HG03097 (cell line): ENCODE data around the gene SCYL2.
"Not testable (repeated sequence)": the region's sequence is repeated elsewhere in the genome, so short reads cannot be mapped to it uniquely, and the experiment has no call there.

ENCODE experiments used
- ATAC-seq: cut with Tn5 transposase; IDR thresholded peaks from one replicate; pipeline ENCODE4 v1.9.1; 2021; ENCODE audit not compliant: unreplicated experiment, low FRiP score

SCYL2 gene

DNA sequence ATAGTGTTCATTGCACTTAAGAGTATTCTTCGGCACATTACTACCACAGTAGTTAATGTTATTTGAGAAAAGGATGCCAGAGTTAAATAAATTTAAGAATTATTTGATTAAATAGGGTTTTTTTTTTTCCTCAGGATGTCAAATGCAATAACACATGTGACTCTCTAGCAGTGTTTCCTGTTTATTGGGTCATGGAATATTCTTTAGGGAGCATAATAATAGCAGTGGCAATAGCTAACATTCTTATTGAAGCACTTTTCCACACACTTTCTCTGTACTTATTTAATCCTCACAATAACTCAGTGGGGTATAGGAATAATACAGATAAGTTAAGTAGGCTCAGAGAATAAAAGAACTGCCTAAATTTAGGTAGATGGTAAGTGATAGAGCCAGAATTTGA lies 44.3 kb downstream of the SCYL2 start:
- ATAC-seq, result no peak

DNA sequence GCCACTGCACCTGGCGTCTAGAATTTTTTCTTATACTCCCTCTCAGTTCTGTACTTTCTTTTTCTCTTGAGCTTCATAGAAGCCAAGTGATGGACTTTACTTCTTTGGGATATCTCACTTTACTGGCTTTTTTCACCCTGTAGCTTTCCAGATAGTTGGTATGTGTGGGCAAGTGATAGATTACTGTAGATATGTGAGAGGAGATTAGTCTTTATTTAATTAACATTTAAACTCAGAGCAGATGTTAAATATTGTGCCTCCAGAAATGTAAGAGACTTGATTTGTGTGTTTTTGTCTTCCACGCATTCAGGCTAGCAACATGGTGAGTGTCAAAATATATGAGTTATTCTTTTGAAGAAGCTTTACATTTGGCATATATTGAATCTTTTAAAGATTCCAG lies 50.4 kb downstream of the SCYL2 start:
- ATAC-seq, result no peak

DNA sequence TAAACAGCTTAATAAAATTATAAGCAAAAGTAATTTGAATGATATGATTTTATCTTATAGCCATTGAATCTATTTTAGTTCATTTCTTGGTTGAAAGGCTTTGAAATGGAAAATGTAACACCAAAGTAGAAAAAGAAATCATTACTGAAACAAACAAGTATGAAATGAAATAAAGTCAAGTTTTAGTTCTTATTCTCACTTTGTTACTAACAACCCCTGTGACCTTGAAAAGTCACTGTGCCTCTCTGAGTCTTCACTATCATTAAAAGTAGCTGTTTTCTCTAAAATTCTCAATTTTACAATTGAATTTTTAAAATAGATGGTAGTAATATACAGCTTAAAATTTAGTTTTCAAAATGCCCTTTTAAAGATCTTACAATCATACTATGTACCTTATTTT lies 57.5 kb downstream of the SCYL2 start:
- ATAC-seq, result no peak

DNA sequence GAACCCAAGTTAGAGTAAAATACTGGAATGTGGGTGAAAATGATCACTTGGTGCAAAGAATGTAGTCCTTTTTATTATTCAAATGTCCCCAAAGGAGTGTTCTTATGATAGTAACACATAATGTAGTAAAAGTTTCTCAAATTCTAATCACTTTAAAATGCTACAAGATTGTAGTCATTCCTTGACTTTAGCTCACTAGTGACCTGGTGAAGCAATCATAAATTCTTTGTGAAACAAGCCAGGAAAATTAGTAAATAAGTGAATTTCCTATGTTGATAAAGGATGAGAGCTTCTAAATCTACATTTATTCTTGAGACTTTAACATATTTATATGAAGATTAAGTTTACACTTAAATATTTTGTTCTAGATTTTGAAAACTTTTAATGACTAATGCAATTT lies 59.2 kb downstream of the SCYL2 start:
- ATAC-seq, result no peak

DNA sequence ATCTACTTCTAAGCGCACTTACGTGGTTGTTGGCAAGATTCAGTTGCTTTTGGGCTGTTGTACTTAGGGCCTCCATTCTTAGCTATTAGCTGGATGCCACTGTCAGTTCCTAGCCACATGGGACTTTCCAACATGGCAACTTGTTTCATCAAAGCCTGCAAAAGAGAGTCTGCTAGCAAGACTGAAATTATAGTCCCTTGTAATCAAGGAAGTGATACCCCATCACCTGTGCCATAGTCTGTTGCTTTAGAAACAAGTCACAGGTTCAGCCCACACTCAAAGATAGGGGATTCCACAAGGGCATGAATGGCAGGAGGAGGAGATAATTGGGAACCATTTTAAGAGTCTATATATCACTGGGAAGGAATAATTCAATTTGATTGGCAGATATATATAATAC lies 62.8 kb downstream of the SCYL2 start:
- ATAC-seq, result peak; percentile 81

DNA sequence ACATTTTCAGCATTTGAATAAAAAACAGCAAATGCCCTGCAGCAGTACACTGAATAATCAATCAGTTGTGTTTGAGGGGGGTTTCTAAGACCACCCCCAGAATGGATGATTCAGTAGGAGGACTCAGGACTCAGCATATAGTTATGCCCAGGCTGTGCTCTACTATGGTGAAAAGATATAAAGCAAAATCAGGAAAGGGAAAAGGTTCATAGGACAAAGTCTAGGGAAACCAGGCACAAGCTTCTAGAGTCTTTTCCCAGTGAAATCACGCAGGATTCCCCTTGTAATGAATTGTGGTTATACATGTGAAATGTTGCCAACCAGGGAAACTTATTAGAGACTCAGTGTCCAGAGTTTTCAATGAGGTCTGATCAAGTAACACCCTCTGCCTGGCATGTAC lies 64.9 kb downstream of the SCYL2 start:
- ATAC-seq, result no peak

DNA sequence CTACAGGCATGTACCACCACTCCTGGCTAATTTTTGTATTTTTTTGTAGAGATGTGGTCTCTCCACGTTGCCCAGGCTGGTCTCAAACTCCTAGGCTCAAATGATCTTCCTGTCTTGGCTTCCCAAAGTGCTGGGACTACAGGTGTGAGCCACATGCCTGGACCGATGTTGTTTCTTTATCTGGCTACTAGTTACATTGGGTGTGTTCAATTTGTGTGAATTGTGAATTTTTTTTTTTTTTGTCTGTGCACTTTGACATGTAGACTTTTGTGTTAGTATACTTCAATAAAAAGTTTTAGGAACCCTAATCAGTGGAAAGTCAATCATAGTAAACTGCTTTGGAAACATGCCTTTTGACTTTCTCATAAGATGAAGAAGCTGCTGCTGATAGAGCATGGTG lies 65.9 kb downstream of the SCYL2 start:
- no peak for ATAC-seq

DNA sequence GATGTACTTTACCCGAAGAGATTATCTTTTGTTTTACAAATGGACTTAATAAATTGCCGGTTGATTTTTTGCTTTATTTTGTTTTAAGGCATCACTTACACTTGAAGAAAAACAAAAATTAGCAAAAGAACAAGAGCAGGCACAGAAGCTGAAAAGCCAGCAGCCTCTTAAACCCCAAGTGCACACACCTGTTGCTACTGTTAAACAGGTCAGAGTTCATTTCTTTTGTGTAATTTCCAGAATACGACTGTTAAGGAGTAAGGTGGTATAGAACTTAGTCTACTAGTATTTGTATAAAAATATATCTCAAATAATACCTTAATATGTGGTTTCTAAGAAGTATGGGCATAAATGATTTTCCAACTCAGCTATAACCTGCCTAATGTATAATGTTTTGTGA lies 70.3 kb downstream of the SCYL2 start:
- no peak for ATAC-seq

DNA sequence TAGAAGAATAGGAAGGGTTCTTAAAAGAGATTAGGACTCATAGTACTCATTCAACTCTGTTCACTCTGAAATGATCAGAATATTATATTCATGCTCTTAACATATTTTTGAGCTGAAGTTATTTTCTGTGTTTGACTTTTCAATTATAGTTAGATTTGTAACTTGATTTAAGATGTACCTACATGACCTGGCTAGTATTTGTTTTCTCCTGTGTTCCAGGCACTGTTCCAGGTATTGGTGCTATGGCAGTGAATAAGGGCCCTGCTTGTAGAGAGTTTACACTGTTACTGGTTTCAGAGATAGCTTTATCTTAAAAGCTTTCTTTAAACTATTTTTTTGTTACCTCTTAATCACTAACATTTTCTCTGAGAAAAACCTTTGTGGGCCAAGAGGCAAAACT lies 70.8 kb downstream of the SCYL2 start:
- ATAC-seq, result no peak

DNA sequence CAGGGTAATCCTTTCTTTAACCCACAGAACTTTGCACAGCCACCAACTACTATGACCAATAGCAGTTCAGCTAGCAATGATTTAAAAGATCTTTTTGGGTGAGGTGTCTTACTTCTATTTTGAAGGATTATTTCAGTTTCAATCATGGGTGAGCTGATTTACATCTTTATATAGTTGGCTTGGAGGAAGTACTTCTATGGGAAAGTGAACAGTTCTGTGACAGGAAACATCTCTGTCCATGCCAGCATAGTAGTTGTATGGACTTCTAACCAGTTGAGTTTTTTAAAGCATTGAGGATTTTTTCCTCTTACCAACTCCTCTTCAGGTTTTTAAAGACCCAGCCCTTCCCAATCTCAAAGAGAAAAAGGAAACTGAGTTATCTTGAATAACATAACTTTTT lies 72.1 kb downstream of the SCYL2 start:
- no peak for ATAC-seq

DNA sequence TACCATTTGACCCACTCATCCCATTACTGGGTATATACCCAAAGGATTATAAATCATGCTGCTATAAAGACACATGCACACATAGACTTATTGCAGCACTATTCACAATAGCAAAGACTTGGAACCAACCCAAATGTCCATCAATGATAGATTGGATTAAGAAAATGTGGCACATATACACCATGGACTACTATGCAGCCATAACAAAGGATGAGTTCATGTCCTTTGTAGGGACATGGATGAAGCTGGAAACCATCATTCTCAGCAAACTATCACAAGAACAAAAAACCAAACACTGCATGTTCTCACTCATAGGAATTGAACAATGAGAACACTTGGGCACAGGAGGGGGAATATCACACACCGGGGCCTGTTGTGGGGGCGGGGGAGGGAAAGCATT lies 75.9 kb downstream of the SCYL2 start:
- ATAC-seq, result not testable (repeated sequence)

DNA sequence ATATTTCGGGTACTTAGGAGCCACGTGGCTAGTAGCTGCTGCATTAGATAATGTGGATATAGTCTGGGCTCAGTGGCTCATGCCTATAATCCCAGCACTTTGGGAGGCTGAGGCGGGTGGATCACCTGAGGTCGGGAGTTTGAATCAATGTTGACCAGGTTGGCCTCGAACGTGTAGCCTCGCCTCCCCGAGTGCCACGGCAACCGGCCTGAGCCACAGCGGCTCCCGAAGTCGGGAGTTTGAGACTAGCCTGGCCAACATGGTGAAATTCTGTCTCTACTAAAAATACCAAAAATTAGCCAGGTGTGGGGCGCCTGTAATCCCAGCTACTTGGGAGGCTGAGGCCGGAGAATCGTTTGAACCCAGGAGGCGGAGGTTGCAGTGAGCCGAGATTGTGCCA lies 77.4 kb downstream of the SCYL2 start:
- ATAC-seq, result not testable (repeated sequence)

DNA sequence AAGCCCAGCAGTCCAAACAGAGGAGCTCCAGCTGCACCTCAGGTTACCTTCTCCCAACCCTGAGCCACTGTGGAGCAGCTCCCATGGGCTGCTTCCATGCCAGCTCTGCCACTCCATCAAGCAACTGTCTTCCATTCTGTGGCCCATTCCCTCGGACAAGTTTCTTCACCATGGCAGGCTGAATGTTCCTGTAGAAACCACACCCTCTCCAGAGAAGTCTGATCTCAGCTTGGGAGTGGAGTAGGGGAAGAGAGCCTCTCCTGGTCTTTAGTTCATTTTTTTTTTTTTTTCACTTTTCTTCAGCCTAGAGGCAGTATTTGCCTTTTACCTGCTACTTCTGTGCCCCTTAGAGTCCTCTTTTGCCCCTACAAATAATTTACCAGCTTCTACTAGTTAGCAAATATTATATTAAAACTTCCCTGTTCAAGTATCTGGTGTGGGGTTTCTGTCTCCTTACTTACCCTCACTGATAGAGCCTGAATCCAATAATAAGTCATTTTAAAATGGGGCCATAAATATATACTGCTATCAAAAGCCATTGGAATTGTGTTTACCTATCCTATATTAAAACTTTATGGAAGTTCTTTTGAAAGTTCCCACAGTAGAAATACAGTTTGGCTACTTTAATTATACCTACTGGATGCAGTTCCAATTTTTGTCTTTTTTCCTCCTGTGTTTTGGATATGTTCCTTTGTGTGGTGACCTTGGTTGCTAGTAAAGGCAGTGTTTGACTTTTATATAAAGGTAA lies 78.2 kb downstream of the SCYL2 start:
- no peak for ATAC-seq

DNA sequence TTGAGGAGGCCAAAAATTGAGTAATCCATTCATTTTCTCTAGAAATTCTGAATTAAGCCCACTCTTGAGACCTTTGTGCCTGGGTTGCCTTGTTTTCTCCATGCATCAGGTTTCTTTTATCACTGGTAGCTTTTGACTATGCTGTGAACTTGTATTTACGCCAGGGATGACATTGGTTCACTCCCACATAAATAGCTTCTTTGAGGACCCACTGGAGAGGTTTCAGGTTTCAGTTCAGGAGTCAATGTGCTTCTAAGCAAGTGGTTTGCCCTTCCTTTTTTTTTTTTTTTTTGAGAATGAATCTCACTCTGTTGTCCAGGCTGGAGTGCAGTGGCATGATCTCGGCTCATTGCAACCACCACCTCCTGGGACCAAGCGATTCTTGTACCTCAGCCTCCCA lies 79.7 kb downstream of the SCYL2 start:
- ATAC-seq, result no peak

DNA sequence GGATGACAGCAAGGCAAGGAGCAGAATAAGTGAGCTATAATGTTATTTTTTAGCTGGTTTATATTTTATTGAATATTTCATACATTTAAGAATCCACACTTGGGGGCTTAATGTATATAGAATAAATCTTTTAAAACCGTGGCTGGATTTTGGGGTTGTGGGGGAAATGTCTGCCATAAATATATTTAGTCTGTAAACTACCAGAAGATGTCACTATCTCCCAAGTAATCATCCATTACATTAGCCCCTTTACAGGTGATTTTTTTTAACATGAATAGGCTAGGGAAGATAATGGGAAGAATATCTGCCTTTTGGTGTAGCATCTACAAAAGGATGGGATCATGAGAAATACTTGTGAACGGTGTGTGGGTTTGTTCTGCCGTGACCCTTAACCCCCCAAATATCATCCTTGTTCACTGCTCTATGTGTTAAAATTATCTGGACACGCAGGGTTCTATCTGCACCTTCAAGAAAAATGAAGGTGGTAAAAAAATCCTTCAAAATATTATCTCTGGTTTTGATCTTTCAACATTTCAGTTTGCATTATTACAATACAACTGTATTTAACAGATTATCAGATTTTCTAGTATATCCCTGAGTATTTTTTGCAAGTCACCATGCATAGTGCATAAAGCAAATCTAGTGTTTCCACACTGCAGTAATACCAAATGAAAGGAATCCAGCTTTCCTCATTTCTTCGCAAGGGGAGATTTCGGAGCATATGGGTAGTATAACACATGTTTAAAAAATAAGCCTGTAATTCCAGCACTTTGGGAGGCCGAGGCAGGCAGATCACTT lies 81.9 kb downstream of the SCYL2 start:
- no peak for ATAC-seq

DNA sequence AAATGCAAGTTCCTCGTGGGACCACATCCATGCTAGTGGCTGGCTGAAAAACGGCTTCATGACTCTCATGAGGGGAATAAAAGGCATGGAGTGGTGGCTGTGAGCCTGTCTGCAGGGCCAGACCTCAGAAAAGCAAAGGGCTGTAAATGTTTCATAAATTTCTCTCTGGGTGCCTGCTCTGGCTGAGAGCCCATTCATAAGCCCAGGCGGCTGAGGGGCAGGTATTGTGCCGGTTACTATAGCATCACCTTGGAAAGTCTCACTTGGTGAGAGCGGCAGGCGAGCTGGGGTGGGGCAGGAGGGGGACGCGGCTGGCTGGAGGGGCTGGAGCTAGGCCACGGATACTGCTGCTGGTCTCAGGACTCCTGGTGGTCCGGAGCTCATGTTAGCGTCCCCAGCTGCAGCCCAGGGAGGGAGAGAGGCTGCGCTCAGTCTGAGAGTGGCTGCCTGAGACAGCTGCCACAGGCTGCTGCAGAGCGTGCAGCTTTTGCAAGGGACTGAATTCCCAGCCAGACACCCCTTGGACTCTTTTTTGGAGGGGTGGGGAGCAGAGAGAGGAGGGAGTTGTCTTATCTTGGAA lies 89.8 kb downstream of the SCYL2 start, which contains the start of gene SLC17A8:
SLC17A8 (plus strand) TSS at position 431 of the 580 bp plus-strand sequence. CDS start 318 bp downstream, outside the sequence.
- ATAC-seq, result no peak

DNA sequence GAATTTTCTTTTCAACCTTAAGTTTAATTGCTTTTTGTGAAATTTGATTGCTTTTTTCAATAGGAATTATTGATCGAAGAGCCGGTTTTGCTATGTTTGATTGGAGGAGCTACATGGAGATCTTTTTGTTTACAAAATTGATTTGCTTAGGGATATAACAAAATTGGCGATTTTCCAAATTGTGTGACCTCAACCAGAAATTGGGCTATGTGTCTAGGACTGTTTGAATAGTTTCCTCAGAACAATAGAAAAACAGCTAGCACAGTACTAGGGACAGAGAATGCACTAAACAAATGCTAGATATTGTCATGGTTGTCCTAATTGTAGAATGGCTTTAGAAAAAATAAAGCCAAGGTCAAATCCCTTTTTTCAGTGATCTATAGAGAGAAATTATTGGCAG lies 92.3 kb downstream of the SCYL2 start:
- ATAC-seq, result no peak

DNA sequence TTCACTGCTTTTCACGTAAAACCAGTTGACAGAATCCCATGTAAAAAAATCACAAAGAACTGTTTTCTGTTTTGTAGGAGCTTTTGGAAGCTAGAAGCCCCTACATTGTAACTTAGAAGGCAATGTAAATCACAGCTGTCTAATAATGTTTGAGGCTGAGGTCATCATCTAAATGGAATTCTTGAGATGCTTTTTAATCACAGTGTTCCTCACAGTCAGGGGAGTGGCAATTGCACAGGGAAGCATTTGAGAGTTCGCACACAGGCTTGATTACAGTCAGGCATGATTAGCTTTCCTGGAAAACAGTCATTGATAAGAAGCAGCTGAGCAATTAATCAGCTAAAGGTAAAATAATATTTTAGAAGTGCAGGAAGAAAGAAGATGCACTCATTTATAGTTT lies 92.8 kb downstream of the SCYL2 start:
- ATAC-seq, result no peak

DNA sequence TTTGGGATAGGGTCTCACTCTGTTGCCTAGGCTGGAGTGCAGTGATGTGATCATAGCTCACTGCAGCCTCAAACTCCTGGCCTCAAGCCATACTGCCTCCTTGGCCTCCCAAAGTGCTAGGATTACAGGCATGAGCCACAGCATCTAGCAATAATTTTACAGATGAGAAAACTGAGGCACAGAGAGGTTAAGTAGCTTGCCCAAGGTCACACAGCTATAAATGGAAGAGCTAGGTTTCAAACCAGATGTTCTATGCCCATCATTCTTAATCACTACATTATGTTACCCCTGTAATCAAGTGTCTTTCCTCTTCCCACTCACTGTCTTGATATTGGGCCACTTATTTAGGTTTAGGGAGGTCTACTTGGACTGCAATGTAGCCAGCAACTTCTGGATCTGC lies 93.5 kb downstream of the SCYL2 start:
- ATAC-seq, result no peak

DNA sequence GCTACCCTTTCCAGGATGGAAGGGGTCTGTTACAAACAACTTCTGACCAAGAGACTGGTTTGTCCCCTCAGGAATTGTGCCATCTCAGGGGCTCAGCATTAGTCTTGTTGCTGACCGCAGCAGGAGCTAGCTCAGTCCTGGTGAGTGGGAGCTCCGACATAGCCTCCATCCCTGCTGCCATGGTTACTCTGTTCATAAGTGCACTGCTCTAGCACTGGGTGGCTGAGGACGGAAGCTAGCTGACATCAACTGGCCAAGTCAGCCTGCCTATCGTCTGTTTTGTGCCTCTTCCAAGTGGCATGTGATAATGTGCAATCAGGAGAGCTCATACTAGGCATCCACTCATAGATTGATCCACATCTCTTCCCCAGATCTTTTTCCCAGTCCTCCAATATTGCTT lies 97.3 kb downstream of the SCYL2 start:
- ATAC-seq, result no peak

DNA sequence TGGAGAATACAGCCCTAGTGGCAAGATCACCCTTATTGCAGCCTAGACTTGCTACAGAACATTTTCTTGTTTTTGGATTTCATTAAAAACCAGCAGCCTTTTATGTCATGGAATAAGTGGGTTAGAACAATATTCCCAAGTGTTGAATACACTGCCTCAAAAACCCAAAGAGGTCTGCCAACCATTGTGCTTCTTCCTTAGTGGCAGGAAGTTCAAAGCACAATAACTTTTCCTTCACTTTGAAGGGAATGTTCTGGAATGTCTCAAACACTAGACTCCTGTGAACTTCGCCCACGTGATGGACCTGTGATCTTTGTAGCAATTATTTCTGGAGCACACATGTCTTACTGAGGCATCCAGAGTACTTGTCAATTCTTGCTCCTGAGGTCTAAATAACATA lies 98.4 kb downstream of the SCYL2 start:
- ATAC-seq, result no peak

DNA sequence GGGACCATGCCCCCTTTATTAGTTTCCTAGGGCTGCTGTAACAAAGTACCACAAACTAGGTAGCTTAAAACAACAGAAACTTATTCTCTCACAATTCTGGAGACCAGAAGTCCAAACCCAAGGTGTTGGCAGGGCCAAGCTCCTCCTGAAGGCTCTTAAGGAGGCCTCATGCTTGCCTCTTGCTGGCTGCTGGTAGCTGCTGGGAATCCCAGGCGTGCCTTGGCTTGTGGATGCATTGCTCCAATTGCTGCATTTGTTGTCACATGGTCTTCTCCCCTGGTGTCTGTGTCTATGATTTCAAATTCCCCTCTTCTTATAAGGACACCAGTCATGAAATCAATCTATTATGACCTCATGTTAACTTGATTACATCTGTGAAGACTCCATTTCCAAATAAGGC lies 101.1 kb downstream of the SCYL2 start:
- no peak for ATAC-seq
